GM21717 (cell line): ENCODE measurements around the gene KDM6A.

ENCODE experiments used
- ATAC-seq: cut with Tn5 transposase; IDR thresholded peaks from one replicate; pipeline ENCODE4 v1.9.1; 2021; ENCODE audit warnings: mild to moderate bottlenecking, moderate library complexity; ENCODE audit not compliant: unreplicated experiment

KDM6A gene

DNA sequence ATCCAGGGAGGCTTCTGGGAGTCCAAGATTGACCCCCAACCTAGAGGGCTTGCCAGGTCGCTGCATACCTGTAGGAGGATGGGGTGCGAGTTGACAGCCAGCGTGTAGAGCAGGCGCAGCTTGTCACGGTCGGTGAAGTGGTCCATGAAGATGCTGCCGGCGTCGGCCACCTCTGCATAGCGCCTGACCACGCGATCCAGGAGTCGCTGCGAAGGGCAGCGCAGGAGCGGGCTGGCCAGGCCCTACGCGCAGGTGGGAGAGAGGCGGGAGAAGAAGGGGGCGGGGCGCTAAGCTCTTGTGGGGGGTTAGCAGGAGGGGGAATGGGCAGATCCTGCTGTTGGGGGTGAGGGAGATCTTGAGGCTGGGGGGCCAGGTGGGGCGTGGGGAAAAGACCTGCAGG, 284.7 kb downstream of the KDM6A start:
- ATAC-seq = no peak
